Transverse colon (tissue), 4 donors: ENCODE results near the gene NPTN. TPM values are rescaled to one million over a fixed set of nuclear protein-coding genes. Genes with fewer than 3 reads are reported as not detected.
"Not testable (repeated sequence)": the region's sequence is repeated elsewhere in the genome, so short reads cannot be mapped to it uniquely, and the experiment has no call there.

Experiments
- DNase-seq: peaks from one replicate; pipeline ENCODE4 v3.0.0-alpha.2; 2019
- H3K27ac ChIP-seq, 4 donors: fragments of 200-600 bp; sonication (generic); 2 replicates each; pipeline ENCODE4 v1.5.1; 2016 to 2018; ENCODE audit warnings: inconsistent platforms in 4 of 4
- H3K27me3 ChIP-seq: fragments of 200-600 bp; sonication (generic); 2 replicates; pipeline ENCODE4 v1.5.1; 2017; ENCODE audit warnings: inconsistent platforms
- H3K36me3 ChIP-seq, 4 donors: fragments of 200-600 bp; sonication (generic); 2 replicates each; pipeline ENCODE4 v1.5.1; 2017 to 2019; ENCODE audit warnings: inconsistent platforms in 4 of 4
- H3K4me1 ChIP-seq, 4 donors: fragments of 200-600 bp; sonication (generic); 2 replicates each; pipeline ENCODE4 v1.5.1; 2017 to 2020; ENCODE audit warnings: inconsistent platforms in 4 of 4
- H3K4me3 ChIP-seq, 4 donors: fragments of 200-600 bp; sonication (generic); 1 replicate in 1 of 4; 2 replicates in 3 of 4; pipeline versions ENCODE4 v1.5.1 to v1.6.1; 2017 to 2019; ENCODE audit warnings: inconsistent platforms in 4 of 4
- H3K9me3 ChIP-seq, 2 donors: fragments of 200-600 bp; sonication (generic); 2 replicates each; pipeline ENCODE4 v1.5.1; 2017 to 2019; ENCODE audit warnings: inconsistent platforms in 2 of 2
- EP300 ChIP-seq: sonication (generic); formaldehyde crosslinking; IDR thresholded peaks from one replicate; pipeline ENCODE4 v1.6.1; 2017; ENCODE audit warnings: antibody characterized with exemption, low read depth
- POLR2A ChIP-seq: fragments of 450-650 bp; IDR thresholded peaks from one replicate; pipeline ENCODE4 v1.6.1; 2016; ENCODE audit warnings: antibody characterized with exemption, mild to moderate bottlenecking, moderate library complexity
- POLR2AphosphoS5 ChIP-seq, 3 donors: sonication (generic); formaldehyde crosslinking; IDR thresholded peaks; one replicate each; pipeline ENCODE4 v1.6.1; 2016; ENCODE audit warnings: antibody characterized with exemption in 3 of 3
- WGBS, 2 donors: methylation state at CpG; one replicate each; pipeline ENCODE4 v1.1.5; 2018; ENCODE audit warnings: low coverage in 1 of 2; 5-methylcytosine and 5-hydroxymethylcytosine counted together
- in situ Hi-C, 4 donors: fragments of 200-750 bp; cut with MboI; loops; one replicate each; pipeline versions ENCODE4 v1.15.0 to v1.15.1; 2017; ENCODE audit warnings: low sequenced_read_pairs in 3 of 4, low pct_ligation_motif_present in 1 of 4, low pct_unique_long_range_greater_than_20kb in 1 of 4
- intact Hi-C: fragments of 100-400 bp; cut with DNase I; formaldehyde crosslinking; loops from one replicate; pipeline ENCODE4 v1.15.1; 2023; ENCODE audit warnings: low total_unique reads
- total RNA-seq, 4 donors: library from RNA; depleted of rRNA; stranded (reverse); fragments of >200 nt; gene quantifications; one replicate each; pipeline ENCODE4 v1.1.0, GENCODE V29; 2016
- TF ChIP-seq, protein P1 (sequence below), 5 experiments: fragments of 200-600 bp in 3 of 5; fragments of 450-650 bp in 2 of 5; sonication (generic) in 3 of 5; IDR thresholded peaks; 1 replicate in 2 of 5; 2 replicates in 3 of 5; pipeline ENCODE4 v1.5.1; 2016 to 2017; ENCODE audit warnings: antibody characterized with exemption in 5 of 5, inconsistent platforms in 3 of 5, mild to moderate bottlenecking in 2 of 5, moderate library complexity in 1 of 5

NPTN gene
- total RNA-seq, 4 donors from 2014 or later: 77.8 to 187 (median 135) TPM

DNA sequence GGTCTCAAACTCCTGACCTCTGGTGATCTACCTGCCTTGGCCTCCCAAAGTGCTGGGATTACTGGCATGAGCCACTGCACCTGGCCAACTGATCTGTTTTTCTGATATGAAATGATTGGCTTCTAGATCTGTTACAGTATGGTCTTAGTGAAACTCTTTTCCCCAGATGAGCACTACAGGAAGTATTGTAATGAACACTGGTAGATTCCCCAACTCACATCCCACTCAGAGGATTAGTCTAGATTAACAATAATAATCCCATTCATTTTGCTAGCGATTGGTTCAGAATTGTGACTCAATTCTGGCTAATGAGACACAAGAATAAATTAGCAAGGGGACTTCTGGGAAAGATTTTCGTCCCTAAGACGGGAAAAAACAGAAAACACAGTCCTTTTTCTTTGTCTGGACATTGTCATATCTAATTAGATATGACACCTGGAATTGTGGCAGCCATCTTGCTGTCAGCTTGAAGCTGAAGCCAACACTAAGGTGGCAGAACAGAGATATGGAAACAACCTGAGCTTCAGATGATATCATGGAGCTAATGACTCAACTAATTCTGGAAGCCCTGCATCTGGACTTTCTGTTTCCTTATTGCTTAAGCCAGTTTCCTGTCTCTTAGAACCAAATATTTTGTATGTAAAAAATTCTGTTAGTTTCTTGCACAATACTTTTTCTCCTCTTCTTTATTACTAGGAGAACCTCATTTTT is 17.4 kb upstream of the NPTN start:
- intact Hi-C loops (no loop called here), in situ Hi-C loops (no loop called here)
- H3K27me3 ChIP-seq: no peaks in the 10 kb centered on the region
- TF ChIP-seq POLR2A (no peak), EP300 (no peak), POLR2AphosphoS5 (IDR thresholded peaks at IDR 0.05) (peak in 1 of 3 donors; percentile 21)
- TF ChIP-seq, protein P1, sequence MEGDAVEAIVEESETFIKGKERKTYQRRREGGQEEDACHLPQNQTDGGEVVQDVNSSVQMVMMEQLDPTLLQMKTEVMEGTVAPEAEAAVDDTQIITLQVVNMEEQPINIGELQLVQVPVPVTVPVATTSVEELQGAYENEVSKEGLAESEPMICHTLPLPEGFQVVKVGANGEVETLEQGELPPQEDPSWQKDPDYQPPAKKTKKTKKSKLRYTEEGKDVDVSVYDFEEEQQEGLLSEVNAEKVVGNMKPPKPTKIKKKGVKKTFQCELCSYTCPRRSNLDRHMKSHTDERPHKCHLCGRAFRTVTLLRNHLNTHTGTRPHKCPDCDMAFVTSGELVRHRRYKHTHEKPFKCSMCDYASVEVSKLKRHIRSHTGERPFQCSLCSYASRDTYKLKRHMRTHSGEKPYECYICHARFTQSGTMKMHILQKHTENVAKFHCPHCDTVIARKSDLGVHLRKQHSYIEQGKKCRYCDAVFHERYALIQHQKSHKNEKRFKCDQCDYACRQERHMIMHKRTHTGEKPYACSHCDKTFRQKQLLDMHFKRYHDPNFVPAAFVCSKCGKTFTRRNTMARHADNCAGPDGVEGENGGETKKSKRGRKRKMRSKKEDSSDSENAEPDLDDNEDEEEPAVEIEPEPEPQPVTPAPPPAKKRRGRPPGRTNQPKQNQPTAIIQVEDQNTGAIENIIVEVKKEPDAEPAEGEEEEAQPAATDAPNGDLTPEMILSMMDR (IDR thresholded peaks at IDR 0.05): no peak
- 56 to 71% methylated on average over 3 of the region's 3 CpGs for WGBS, 2 donors
- no peak for DNase-seq
- peaks cover 0 to 5% (median 0%) of the 10 kb centered on the region in 4 donors for H3K4me1 ChIP-seq
- peak overlapping the region in 1 of 4 donors; percentile 20 for H3K27ac ChIP-seq
- H3K9me3 ChIP-seq: no peaks in the 10 kb centered on the region
- no peak overlapping the region for H3K4me3 ChIP-seq
- H3K36me3 ChIP-seq: no peaks in the 10 kb centered on the region

DNA sequence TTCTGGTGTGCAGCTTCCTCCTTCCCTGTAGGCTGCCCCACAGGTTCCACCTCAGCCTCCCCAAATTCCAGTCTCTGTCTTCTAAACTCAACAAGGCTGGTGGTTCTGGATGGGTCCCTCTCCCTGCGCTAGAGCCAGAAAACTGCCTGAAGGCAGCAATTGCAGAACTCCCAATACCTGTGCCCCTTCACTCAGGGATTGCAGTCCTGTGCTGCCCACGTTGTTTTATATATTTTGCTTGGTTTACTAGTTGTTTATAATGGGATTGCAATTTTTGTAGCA is 14.8 kb upstream of the NPTN start:
- Histone ChIP-seq H3K36me3 (no peaks in the 10 kb centered on the region), H3K9me3 (no peaks in the 10 kb centered on the region), H3K27ac (no peak overlapping the region), H3K27me3 (no peaks in the 10 kb centered on the region), H3K4me3 (no peak overlapping the region), H3K4me1 (no peaks in the 10 kb centered on the region)
- WGBS, 2 donors: 78 to 79% methylated on average over 1 to 2 of the region's 2 CpGs
- no peak for DNase-seq
- TF ChIP-seq POLR2A: no peak
- TF ChIP-seq, protein P1 (IDR thresholded peaks at IDR 0.05): no peak
- no peak for TF ChIP-seq POLR2AphosphoS5 (IDR thresholded peaks at IDR 0.05)
- TF ChIP-seq EP300: no peak
- in situ Hi-C loops: no loop called here
- intact Hi-C loops: no loop called here

DNA sequence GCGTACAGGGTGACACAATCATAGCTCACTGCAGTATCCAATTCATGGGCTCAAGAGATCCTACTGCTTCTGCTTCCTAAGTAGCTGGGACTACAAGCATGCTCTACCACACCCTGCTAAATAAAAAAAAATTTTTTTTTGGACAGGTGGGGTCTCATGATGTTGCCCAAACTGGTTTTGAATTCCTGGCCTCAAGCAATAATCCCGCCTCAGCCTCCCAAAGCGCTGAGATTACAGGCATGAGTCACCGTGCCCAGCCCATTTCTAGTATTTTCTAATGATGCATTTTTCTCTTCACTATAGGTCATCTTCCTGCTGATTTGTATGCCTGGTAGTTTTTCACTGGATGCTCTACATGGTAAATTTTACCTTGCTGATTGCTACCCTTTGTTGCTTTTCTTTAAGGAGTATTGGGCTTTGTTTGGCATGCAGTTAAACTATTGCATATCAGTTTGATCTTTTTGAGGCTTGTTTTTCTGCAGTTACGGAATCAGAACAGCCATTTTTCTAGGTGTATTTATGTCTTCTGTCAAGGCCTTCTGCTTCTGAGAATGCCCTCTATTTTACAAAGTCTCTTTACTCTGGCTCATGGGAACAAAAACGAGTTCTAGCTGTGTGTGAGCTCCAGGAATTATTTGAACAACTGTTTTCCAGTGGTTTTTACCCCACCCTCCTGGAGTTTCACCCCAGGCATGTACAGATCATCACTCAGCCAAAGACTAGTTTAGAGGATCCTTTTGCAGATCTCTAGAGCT is 14.2 kb upstream of the NPTN start:
- in situ Hi-C loops: no loop called here
- DNase-seq: no peak
- Histone ChIP-seq H3K27ac (no peak overlapping the region), H3K4me1 (no peaks in the 10 kb centered on the region), H3K4me3 (no peak overlapping the region), H3K9me3 (no peaks in the 10 kb centered on the region), H3K36me3 (no peaks in the 10 kb centered on the region), H3K27me3 (no peaks in the 10 kb centered on the region)
- intact Hi-C loops: no loop called here
- WGBS, 2 donors: 68 to 72% methylated on average over 4 to 6 of the region's 6 CpGs
- TF ChIP-seq EP300: no peak
- no peak for TF ChIP-seq POLR2AphosphoS5 (IDR thresholded peaks at IDR 0.05)
- TF ChIP-seq POLR2A: no peak
- TF ChIP-seq, protein P1 (IDR thresholded peaks at IDR 0.05): no peak

DNA sequence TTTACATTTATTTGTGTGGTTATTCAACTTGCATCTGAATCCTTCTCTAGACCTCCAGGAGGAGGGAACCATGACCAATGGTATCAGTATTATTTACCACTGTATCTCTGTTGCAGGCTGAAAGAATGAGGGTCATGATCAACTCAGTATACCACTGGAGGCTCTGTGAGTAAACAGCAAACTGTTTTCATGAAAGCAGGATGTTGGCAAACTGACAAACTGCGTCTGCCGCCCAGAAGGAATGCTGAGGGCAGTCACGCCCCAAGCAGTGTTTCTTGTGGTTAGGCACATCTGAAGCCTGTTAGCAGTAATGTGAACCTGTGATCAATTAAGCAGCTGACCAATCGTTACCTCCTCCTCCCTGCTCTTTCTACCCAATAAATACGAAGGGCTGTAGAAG is 6.3 kb upstream of the NPTN start:
- intact Hi-C loops (loop anchor here (5.0 kb wide), 1 partner anchor 67 kb away; no protein-coding TSS in a partner anchor), in situ Hi-C loops (loop anchor here (5.0 to 10.0 kb wide), 5 partner anchors 55 to 85 kb away; no protein-coding TSS in a partner anchor)
- peak; percentile 24 for DNase-seq
- H3K36me3 ChIP-seq, H3K4me1 ChIP-seq, H3K9me3 ChIP-seq, H3K4me3 ChIP-seq, H3K27ac ChIP-seq, H3K27me3 ChIP-seq: not testable (repeated sequence)
- WGBS, 2 donors: 20 to 47% methylated on average over 2 to 5 of the region's 5 CpGs
